ENCODE measurements around the gene TMEM184C. TPM values are rescaled to one million over a fixed set of nuclear protein-coding genes. Genes with fewer than 3 reads are reported as not detected.

Gene TMEM184C
- total RNA-seq, 5 donors from 2014 or later (not counting 1 experiment from before 2014, with no cell fraction given), result 13.2 to 27.2 (median 21.8) TPM

DNA sequence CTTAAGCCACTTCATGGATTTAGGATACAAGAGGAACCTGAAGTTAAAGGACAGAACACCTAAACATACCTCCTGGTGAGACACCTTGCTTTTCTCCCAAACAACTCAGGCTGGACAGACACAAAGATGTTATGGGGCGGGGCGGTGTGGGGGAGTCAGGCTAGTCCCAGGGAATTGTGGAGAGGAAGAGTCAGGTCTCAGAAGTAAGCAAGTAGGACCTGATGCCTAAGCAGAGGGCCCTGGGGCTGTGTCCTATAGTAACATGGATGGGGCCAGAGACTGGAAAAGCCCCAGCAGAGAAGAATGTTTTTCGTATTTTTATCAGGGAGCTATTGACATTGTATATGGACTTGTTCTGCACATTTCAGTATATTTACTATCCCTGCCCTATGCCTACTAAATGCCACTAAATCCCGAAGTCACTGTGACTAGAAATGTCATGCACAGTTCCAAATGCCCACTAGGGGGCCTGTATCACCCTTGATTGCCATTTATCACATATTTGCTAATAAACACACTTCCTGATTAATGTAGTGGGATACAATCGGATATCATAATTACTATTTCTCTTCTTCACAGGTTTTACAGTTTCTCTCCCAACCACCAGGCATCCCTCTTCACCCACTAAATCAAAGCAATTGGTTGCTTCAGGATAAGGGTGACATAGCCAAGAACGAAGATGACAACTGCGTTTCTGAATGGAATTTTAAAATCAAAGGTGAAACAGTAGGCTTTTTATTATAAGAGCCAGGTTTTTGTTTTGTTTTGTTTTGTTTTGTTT is 90.9 kb downstream of the TMEM184C start:
- Mint-ChIP-seq H3K27me3 (peaks cover 0 to 1% of the 10 kb centered on the region in 2 donors), H3K36me3 (no peaks in the 10 kb centered on the region), H3K9me3 (no peaks in the 10 kb centered on the region), H3K27ac (no peak overlapping the region), H3K4me3 (no peak overlapping the region), H3K4me1 (peaks cover 0 to 7% (median 2%) of the 10 kb centered on the region in 3 donors)
- POLR2A ChIA-PET, result no interaction called here
- DNase-seq, result peak in 32 of 35 experiments; percentile 11 to 77 (median 38)
- H3K27ac ChIP-seq (ENCODE audit: low read length), result no peak overlapping the region
- no peaks in the 10 kb centered on the region for H3K9me3 ChIP-seq
- 100% methylated on average over 2 of the region's 7 CpGs for whole genome bisulfite sequencing (ENCODE audit: insufficient coverage)
- CTCF ChIA-PET, result interaction anchor here (0.6 to 4.2 kb wide), 13 partner anchors 17 to 1061 kb away, joined by 3 to 65 read pairs (median 3); partner anchors contain the start of gene TMEM184C (in 1 of the 2)
- H3K4me3 ChIP-seq (ENCODE audit: control insufficient read depth in 1 of 2, extremely low read depth in 1 of 2, low read length in 1 of 2), result no peak overlapping the region
- ATAC-seq (replicated peaks in 1 of 4), result peak; percentile 43 to 74 (median 58)
- no peaks in the 10 kb centered on the region for H3K4me1 ChIP-seq (ENCODE audit: control insufficient read depth in 1 of 2, extremely low read depth in 1 of 2, insufficient read depth in 2 of 2, low read length in 2 of 2)
- no peaks in the 10 kb centered on the region for H3K36me3 ChIP-seq (ENCODE audit: control insufficient read depth in 2 of 2, extremely low read depth in 1 of 2, insufficient read depth in 1 of 2, low read length in 1 of 2)
- H3K27me3 ChIP-seq (replicated peaks in 1 of 2; ENCODE audit: control insufficient read depth in 2 of 2, extremely low read depth in 1 of 2, insufficient read depth in 2 of 2, low read length in 1 of 2), result no peaks in the 10 kb centered on the region

- Histone ChIP-seq H3K27ac (ENCODE audit: low read length) (no peak overlapping the region), H3K9me3 (no peaks in the 10 kb centered on the region), H3K36me3 (ENCODE audit: control insufficient read depth in 2 of 2, extremely low read depth in 1 of 2, insufficient read depth in 1 of 2, low read length in 1 of 2) (no peaks in the 10 kb centered on the region), H3K4me1 (ENCODE audit: control insufficient read depth in 1 of 2, extremely low read depth in 1 of 2, insufficient read depth in 2 of 2, low read length in 2 of 2) (no peaks in the 10 kb centered on the region), H3K27me3 (replicated peaks in 1 of 2; ENCODE audit: control insufficient read depth in 2 of 2, extremely low read depth in 1 of 2, insufficient read depth in 2 of 2, low read length in 1 of 2) (no peaks in the 10 kb centered on the region), H3K4me3 (ENCODE audit: control insufficient read depth in 1 of 2, extremely low read depth in 1 of 2, low read length in 1 of 2) (no peak overlapping the region)
- peaks cover 0 to 7% (median 2%) of the 10 kb centered on the region in 3 donors for H3K4me1 Mint-ChIP-seq
- H3K36me3 Mint-ChIP-seq, result no peaks in the 10 kb centered on the region
- H3K4me3 Mint-ChIP-seq, result no peak overlapping the region
- ATAC-seq (replicated peaks in 1 of 4) (no peak), DNase-seq (no peak)
- H3K27ac Mint-ChIP-seq, result no peak overlapping the region
- peaks cover 0 to 1% of the 10 kb centered on the region in 2 donors for H3K27me3 Mint-ChIP-seq
- no peaks in the 10 kb centered on the region for H3K9me3 Mint-ChIP-seq
- WGBS (ENCODE audit: insufficient coverage), result no CpG with 5 or more reads among the region's 5 CpGs
- CTCF ChIA-PET, result interaction anchor here (0.6 to 4.2 kb wide), 9 partner anchors 15 to 192 kb away, joined by 3 to 65 read pairs (median 3); no protein-coding TSS in a partner anchor
- POLR2A ChIA-PET, result interaction anchor here in 1 of 2 donors (0.6 kb wide), 1 partner anchor 52 kb away, joined by 3 read pairs; no protein-coding TSS in a partner anchor
Measured at GRCh38 chr4:147709999-147710398, 92.8 kb downstream of the TMEM184C start.

- Mint-ChIP-seq H3K4me3 (no peak overlapping the region), H3K27me3 (peaks cover 0 to 9% of the 10 kb centered on the region in 2 donors), H3K27ac (no peak overlapping the region), H3K4me1 (no peaks in the 10 kb centered on the region), H3K9me3 (no peaks in the 10 kb centered on the region), H3K36me3 (no peaks in the 10 kb centered on the region)
- Histone ChIP-seq H3K36me3 (ENCODE audit: control insufficient read depth in 2 of 2, extremely low read depth in 1 of 2, insufficient read depth in 1 of 2, low read length in 1 of 2) (no peaks in the 10 kb centered on the region), H3K4me3 (ENCODE audit: control insufficient read depth in 1 of 2, extremely low read depth in 1 of 2, low read length in 1 of 2) (no peak overlapping the region), H3K9me3 (no peaks in the 10 kb centered on the region), H3K27ac (ENCODE audit: low read length) (no peak overlapping the region), H3K27me3 (replicated peaks in 1 of 2; ENCODE audit: control insufficient read depth in 2 of 2, extremely low read depth in 1 of 2, insufficient read depth in 2 of 2, low read length in 1 of 2) (no peaks in the 10 kb centered on the region), H3K4me1 (ENCODE audit: control insufficient read depth in 1 of 2, extremely low read depth in 1 of 2, insufficient read depth in 2 of 2, low read length in 2 of 2) (no peaks in the 10 kb centered on the region)
- ATAC-seq (replicated peaks in 1 of 4) (no peak), DNase-seq (no peak)
- CTCF ChIA-PET, result interaction anchor here in 1 of 2 donors (0.7 kb wide), 1 partner anchor 27 kb away, joined by 3 read pairs; no protein-coding TSS in a partner anchor
- POLR2A ChIA-PET, result interaction anchor here in 1 of 2 donors (0.6 kb wide), 1 partner anchor 11 kb away, joined by 12 read pairs; no protein-coding TSS in a partner anchor
- WGBS (ENCODE audit: insufficient coverage), result 95% methylated on average over 6 of the region's 8 CpGs
Measured at GRCh38 chr4:147714575-147715401, 97.6 kb downstream of the TMEM184C start.

GRCh38 chr4:147717878-147718277 is 100.7 kb downstream of the TMEM184C start:
- Mint-ChIP-seq H3K27ac (no peak overlapping the region), H3K4me1 (no peaks in the 10 kb centered on the region), H3K27me3 (peaks cover 2 to 9% of the 10 kb centered on the region in 2 donors), H3K9me3 (no peaks in the 10 kb centered on the region), H3K4me3 (no peak overlapping the region), H3K36me3 (no peaks in the 10 kb centered on the region)
- DNase-seq (no peak), ATAC-seq (replicated peaks in 1 of 4) (no peak)
- Histone ChIP-seq H3K9me3 (no peaks in the 10 kb centered on the region), H3K4me3 (ENCODE audit: control insufficient read depth in 1 of 2, extremely low read depth in 1 of 2, low read length in 1 of 2) (no peak overlapping the region), H3K4me1 (ENCODE audit: control insufficient read depth in 1 of 2, extremely low read depth in 1 of 2, insufficient read depth in 2 of 2, low read length in 2 of 2) (no peaks in the 10 kb centered on the region), H3K27ac (ENCODE audit: low read length) (no peak overlapping the region), H3K36me3 (ENCODE audit: control insufficient read depth in 2 of 2, extremely low read depth in 1 of 2, insufficient read depth in 1 of 2, low read length in 1 of 2) (no peaks in the 10 kb centered on the region), H3K27me3 (replicated peaks in 1 of 2; ENCODE audit: control insufficient read depth in 2 of 2, extremely low read depth in 1 of 2, insufficient read depth in 2 of 2, low read length in 1 of 2) (no peaks in the 10 kb centered on the region)
- WGBS (ENCODE audit: insufficient coverage), result no CpG with 5 or more reads among the region's 1 CpG
- CTCF ChIA-PET, result no interaction called here
- POLR2A ChIA-PET, result no interaction called here

Other genes starting within 250 kb of the TMEM184C start
- under 1 TPM in 2 of 5 donors, not detected in 3; 0.06 to 0.29 TPM for gene EDNRA, start 136.3 kb upstream of the TMEM184C start, total RNA-seq
- gene PRMT9, start 66.8 kb downstream of the TMEM184C start, total RNA-seq, result 10 to 100 TPM in 3 of 5 donors, 1 to 10 TPM in 2; 9.8 to 17.3 (median 12.3) TPM
- 1 to 10 TPM; 6.2 to 7.7 (median 6.8) TPM for gene ARHGAP10, start 114.7 kb downstream of the TMEM184C start, total RNA-seq